Prostate gland (tissue), 2 donors: ENCODE results near the gene AVPR2.

Experiments used
- CTCF ChIP-seq, 4 experiments: fragments of 200-600 bp in 2 of 4; fragments of 450-650 bp in 2 of 4; sonication (generic) in 2 of 4; IDR thresholded peaks; 1 replicate in 3 of 4; 2 replicates in 1 of 4; pipeline ENCODE4 v1.5.1; 2016 to 2019; ENCODE audit warnings: antibody characterized with exemption in 4 of 4, mild to moderate bottlenecking in 2 of 4, moderate library complexity in 2 of 4
- POLR2AphosphoS5 ChIP-seq: sonication (generic); formaldehyde crosslinking; IDR thresholded peaks from one replicate; pipeline ENCODE4 v1.6.1; 2017; ENCODE audit warnings: antibody characterized with exemption

GRCh38 chrX:153934762-153935325 is 30.4 kb downstream of the AVPR2 start, which contains the start of gene NAA10:
- no peak for TF ChIP-seq CTCF (IDR thresholded peaks at IDR 0.05)
- no peak for TF ChIP-seq POLR2AphosphoS5
